ENCODE measurements around the gene KCNJ15. TPM values are rescaled to one million over a fixed set of nuclear protein-coding genes. Genes with fewer than 3 reads are reported as not detected.
"Not testable (repeated sequence)": the region's sequence is repeated elsewhere in the genome, so short reads cannot be mapped to it uniquely, and the experiment has no call there.

Gene KCNJ15
- total RNA-seq, 1 donor from 2014 or later, result 17.5 TPM

DNA sequence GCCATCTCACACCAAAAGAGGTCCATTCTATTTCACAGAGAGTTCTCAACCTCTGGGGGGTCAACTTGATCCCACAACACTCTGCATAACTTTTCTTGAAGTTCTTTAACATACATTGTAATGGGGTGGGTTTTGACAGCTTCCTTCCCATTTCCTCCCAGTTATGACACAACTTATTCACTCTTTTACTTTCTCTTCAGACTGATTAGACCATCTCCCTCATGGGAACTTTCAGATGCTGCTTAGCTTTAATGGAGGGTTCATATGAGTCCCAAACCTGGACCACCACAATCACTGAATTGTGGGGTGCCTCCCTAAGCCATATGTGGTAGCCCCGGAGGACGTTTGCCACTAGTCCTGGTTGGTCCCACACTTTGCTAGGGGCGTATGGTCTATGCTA, 28.3 kb upstream of the KCNJ15 start:
- H3K4me1 ChIP-seq, result no peaks in the 10 kb centered on the region
- H3K27ac ChIP-seq, result no peak overlapping the region
- no peaks in the 10 kb centered on the region for H3K36me3 ChIP-seq
- peaks cover 20 to 48% of the 10 kb centered on the region in 2 donors for H3K9me3 ChIP-seq
- H3K4me3 ChIP-seq, result no peak overlapping the region
- intact Hi-C loops (cut with DNase I), result no loop called here
- no peaks in the 10 kb centered on the region for H3K27me3 ChIP-seq
- DNase-seq (ENCODE audit: low spot score in 2 of 2), result no peak
- TF ChIP-seq, protein P1, sequence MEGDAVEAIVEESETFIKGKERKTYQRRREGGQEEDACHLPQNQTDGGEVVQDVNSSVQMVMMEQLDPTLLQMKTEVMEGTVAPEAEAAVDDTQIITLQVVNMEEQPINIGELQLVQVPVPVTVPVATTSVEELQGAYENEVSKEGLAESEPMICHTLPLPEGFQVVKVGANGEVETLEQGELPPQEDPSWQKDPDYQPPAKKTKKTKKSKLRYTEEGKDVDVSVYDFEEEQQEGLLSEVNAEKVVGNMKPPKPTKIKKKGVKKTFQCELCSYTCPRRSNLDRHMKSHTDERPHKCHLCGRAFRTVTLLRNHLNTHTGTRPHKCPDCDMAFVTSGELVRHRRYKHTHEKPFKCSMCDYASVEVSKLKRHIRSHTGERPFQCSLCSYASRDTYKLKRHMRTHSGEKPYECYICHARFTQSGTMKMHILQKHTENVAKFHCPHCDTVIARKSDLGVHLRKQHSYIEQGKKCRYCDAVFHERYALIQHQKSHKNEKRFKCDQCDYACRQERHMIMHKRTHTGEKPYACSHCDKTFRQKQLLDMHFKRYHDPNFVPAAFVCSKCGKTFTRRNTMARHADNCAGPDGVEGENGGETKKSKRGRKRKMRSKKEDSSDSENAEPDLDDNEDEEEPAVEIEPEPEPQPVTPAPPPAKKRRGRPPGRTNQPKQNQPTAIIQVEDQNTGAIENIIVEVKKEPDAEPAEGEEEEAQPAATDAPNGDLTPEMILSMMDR (IDR thresholded peaks at IDR 0.05), result no peak

DNA sequence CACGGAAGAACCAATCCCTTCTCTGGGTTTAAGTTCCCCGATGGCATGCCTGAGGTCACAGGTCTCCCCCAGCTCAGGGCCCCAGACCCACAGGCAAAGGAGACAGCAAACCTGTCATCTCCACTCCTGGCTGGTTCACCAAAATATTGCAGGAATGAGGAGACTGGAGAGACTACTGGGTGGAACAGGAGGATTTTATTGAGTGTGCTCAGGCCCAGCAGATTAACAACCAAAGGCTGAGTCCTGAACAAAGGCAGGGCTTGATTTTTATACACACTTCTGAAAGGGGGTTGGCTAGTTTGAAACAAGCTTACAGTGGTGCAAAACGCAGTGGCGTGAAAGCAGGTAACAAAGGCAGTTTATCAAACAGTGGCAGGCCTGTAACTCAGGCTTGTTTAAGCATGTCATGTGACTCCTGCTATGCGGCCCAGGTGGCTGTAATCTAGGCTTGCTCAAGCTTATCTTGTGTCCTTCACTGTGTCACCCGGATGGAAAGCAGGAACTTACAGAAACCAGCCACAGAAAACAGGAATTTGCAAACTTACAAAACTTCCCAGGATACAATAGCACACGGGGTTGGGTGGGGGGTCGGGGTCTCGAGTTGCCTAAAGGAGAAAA, 27.4 kb upstream of the KCNJ15 start:
- intact Hi-C loops (cut with DNase I), result no loop called here
- no peaks in the 10 kb centered on the region for H3K27me3 ChIP-seq
- TF ChIP-seq, protein P1 (IDR thresholded peaks at IDR 0.05), result no peak
- H3K27ac ChIP-seq, result no peak overlapping the region
- peaks cover 16 to 40% of the 10 kb centered on the region in 2 donors for H3K9me3 ChIP-seq
- H3K36me3 ChIP-seq, result no peaks in the 10 kb centered on the region
- no peaks in the 10 kb centered on the region for H3K4me1 ChIP-seq
- no peak for DNase-seq (ENCODE audit: low spot score in 2 of 2)
- H3K4me3 ChIP-seq, result no peak overlapping the region

DNA sequence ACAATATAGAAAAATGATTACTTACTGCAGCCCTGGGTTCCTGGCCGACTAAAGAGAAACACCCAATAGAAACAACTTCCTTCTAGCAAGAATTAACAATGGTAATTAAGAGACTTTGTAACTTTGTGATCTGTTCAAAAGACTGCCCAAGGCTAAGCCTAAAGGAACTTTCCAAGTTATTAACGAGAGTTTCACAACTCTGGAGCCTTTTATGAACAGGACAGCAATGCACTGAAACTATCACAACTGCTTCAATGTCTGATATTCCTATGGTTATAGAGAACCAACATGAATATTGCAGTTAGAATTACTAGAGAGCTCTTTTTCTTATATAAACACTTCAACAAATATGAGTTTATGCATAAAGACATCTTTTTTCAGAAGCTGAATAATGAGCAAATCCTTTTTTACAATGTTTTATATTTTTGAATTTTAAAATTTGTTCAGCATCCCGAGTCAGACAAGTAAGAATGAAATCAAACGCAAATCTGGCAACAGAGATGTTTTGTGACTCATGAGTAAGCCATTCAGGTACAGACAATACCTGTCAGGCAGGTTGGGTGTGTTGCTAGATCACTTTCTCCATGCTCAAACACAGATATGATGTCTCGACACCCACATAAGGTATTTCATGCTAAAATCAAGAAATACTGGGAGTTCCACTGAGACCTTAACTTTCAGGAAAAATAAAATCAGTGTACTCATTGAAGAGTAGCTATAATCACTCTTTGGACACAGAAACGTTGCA, 22.2 kb upstream of the KCNJ15 start:
- no peak for DNase-seq (ENCODE audit: low spot score in 2 of 2)
- Histone ChIP-seq H3K36me3 (no peaks in the 10 kb centered on the region), H3K4me3 (no peak overlapping the region), H3K27me3 (no peaks in the 10 kb centered on the region), H3K4me1 (no peaks in the 10 kb centered on the region), H3K9me3 (peaks cover 7 to 19% of the 10 kb centered on the region in 2 donors), H3K27ac (peak overlapping the region; percentile 2 to 31)
- TF ChIP-seq, protein P1 (IDR thresholded peaks at IDR 0.05), result no peak
- intact Hi-C loops (cut with DNase I), result no loop called here

DNA sequence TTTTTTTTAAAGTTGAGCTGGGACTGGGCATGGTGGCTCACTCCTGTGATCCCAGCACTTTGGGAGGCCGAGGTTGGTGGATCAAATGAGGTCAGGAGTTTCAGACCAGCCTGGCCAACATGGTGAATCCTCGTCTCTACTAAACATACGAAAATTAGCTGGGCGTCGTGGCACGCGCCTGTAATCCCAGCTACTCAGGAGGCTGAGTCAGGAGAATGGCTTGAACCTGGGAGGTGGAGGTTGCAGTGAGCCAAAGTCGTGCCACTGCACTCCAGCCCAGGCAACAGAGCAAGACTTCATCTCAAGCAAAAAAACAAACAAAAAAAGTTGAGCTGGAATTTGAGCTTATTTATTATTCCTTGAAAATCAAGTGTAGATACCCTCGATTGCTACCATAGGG, 21.5 kb upstream of the KCNJ15 start:
- H3K27me3 ChIP-seq; H3K36me3 ChIP-seq; H3K4me1 ChIP-seq; H3K4me3 ChIP-seq; intact Hi-C loops (cut with DNase I); DNase-seq (ENCODE audit: low spot score in 2 of 2): not testable (repeated sequence)
- H3K27ac ChIP-seq, result peak overlapping the region in 1 of 2 donors; percentile 9
- H3K9me3 ChIP-seq, result peaks cover 1 to 12% of the 10 kb centered on the region in 2 donors

DNA sequence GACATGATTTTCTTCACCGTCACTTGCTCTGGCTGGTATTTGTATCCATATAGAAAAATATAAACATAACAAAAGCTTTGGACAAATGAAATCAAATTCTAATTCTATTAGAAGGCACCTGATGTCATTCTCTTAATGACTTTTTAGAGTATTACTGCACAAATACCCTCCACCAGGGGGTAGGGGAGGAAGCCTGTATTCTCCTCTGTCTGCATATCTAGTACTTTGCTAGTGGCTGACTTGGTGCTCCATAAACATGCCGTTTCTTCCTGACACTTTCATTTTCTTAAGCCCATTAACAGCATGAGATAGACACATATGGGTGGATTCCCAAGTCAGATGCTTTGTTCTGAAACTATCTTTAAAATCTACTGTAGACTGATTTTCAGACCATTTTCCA, 20.6 kb upstream of the KCNJ15 start:
- H3K9me3 ChIP-seq, result peaks cover 0 to 2% of the 10 kb centered on the region in 2 donors
- TF ChIP-seq, protein P1 (IDR thresholded peaks at IDR 0.05), result peak in 1 of 3 experiments; percentile 6
- no peaks in the 10 kb centered on the region for H3K27me3 ChIP-seq
- no peaks in the 10 kb centered on the region for H3K36me3 ChIP-seq
- peaks cover 4 to 5% of the 10 kb centered on the region in 2 donors for H3K4me1 ChIP-seq
- H3K27ac ChIP-seq, result no peak overlapping the region
- no peak for DNase-seq (ENCODE audit: low spot score in 2 of 2)
- H3K4me3 ChIP-seq, result no peak overlapping the region
- intact Hi-C loops (cut with DNase I), result no loop called here

DNA sequence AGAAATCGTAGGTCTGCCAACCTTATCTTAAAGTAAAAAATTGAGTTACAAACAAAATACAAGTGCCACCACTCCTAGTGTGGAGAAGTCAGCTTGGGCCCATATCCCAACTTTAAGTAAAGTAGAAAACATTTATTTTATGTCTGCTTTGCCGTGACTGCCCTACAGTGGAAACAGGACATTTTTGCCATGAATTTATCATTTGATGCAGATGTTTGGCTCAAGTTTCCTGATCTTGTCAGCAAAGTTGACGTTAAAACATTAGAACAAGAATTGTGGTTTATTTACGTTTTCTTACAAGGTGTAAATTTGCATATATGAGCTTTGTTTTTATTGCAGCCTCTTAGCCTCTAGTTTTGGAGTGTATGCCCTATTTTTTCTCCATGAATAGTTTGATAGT, 17.1 kb upstream of the KCNJ15 start:
- TF ChIP-seq, protein P1 (IDR thresholded peaks at IDR 0.05), result no peak
- DNase-seq (ENCODE audit: low spot score in 2 of 2), result no peak
- H3K27me3 ChIP-seq, result no peaks in the 10 kb centered on the region
- H3K9me3 ChIP-seq, result no peaks in the 10 kb centered on the region
- intact Hi-C loops (cut with DNase I), result no loop called here
- no peak overlapping the region for H3K4me3 ChIP-seq
- no peaks in the 10 kb centered on the region for H3K36me3 ChIP-seq
- peaks cover 19 to 21% of the 10 kb centered on the region in 2 donors for H3K4me1 ChIP-seq
- H3K27ac ChIP-seq, result peak overlapping the region; percentile 70 to 87
